GM12891 (cell line): Measurements from ENCODE around the gene UNK.
A peak's percentile ranks its signal among the peaks of the same experiment; 100 is the strongest.

ENCODE experiments used
- DNase-seq: peaks from one replicate; pipeline ENCODE4 v3.0.0; 2011; ENCODE audit warnings: low spot score; ENCODE audit not compliant: insufficient read length
- FAIRE-seq: peaks from 2 replicates; lab custom pipeline; 2011; peaks lifted over from hg19 to GRCh38; lab: Jason Lieb, UNC
- PAX5 ChIP-seq: IDR thresholded peaks from 2 replicates; pipeline ENCODE4 v1.6.1; 2011; ENCODE audit warnings: low read length, moderate library complexity, mild to moderate bottlenecking; ENCODE audit not compliant: insufficient read depth, severe bottlenecking
- POLR2A ChIP-seq: IDR thresholded peaks from 2 replicates; pipeline ENCODE4 v1.6.1; 2011; ENCODE audit warnings: low read depth, low read length, control low read depth
- POLR2AphosphoS5 ChIP-seq: IDR thresholded peaks from 2 replicates; pipeline ENCODE4 v1.6.1; 2011; ENCODE audit warnings: low read depth, low read length, control low read depth
- POU2F2 ChIP-seq: IDR thresholded peaks from 2 replicates; pipeline ENCODE4 v1.6.1; 2011; ENCODE audit warnings: low read depth, mild to moderate bottlenecking, control low read depth, low read length, moderate library complexity
- SPI1 ChIP-seq: IDR thresholded peaks from 2 replicates; pipeline ENCODE4 v1.6.1; 2011; ENCODE audit warnings: low read depth, low read length, control low read depth
- TAF1 ChIP-seq: IDR thresholded peaks from 2 replicates; pipeline ENCODE4 v1.6.1; 2011; ENCODE audit warnings: low read depth, low read length, control low read depth

Gene UNK

DNA sequence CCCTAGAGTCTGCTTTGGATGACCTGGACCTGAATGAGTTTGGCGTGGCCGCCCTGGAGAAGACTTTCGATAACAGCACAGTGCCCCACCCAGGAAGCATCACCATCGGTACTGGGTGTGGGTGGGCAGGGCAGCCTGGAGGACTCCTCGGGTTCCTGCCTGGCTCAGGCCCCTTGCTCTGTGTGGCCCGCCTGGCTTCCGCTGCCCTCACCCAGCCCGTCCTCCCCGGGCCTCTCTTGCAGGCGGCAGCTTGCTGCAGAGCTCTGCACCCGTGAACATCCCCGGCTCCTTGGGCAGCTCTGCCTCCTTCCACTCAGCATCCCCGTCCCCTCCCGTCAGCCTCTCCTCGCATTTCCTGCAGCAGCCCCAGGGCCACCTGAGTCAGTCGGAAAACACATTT lies 35.1 kb downstream of the UNK start:
- no peak for TF ChIP-seq POLR2A
- TF ChIP-seq POU2F2 = no peak
- no peak for TF ChIP-seq SPI1
- TF ChIP-seq PAX5 = no peak
- no peak for TF ChIP-seq TAF1
- TF ChIP-seq POLR2AphosphoS5 = no peak
- no peak for FAIRE-seq
- DNase-seq = no peak

DNA sequence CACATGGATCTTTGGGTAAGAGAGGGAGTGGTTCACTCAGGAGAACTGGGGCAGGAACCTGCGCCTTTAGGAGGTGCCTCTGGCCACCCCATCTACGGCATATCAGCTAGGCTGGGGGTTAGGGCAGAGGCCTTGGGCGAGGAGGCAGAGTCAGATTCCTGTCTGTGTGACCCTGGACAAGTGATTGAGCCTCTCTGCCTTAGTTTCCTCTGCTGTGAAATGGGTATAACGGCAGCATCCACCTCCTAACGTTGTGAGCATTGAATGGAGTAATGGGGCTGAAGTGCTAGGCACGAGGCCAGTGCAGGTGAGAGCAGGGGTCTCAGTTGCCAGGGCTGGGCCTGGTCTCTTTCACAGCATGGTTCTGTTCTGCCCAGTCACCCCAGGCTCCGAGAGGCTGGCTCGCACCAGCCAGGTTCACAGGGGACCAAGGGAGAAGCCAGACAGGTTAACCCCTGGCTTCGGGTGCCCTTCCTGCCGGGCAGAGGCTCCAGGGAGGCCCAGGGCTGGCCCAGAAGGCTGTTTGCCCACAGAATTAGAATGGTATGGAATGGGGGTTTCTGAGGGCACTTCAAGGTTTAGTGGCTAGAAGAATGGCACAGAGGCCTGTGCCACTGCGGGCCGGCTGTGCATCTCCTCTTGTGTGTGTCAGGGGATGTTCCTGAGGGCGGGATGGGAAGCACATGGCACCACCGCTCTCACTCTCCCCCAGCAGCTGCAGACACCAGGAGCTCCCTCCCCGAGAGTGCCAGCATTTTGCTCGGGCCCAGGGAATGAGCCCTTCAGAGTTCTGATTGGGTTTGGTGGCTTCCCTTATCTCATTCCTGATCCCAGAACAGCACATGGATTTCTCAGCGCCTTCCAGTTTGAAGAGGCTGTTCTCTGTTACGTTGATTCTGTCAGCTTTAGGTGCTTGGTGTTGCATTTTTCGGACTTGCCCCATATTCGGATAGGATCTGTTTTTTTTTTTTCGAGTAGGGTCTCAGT lies 35.8 kb downstream of the UNK start:
- TF ChIP-seq POU2F2 = no peak
- no peak for TF ChIP-seq SPI1
- no peak for TF ChIP-seq PAX5
- no peak for TF ChIP-seq TAF1
- no peak for TF ChIP-seq POLR2A
- no peak for TF ChIP-seq POLR2AphosphoS5
- FAIRE-seq = no peak

DNA sequence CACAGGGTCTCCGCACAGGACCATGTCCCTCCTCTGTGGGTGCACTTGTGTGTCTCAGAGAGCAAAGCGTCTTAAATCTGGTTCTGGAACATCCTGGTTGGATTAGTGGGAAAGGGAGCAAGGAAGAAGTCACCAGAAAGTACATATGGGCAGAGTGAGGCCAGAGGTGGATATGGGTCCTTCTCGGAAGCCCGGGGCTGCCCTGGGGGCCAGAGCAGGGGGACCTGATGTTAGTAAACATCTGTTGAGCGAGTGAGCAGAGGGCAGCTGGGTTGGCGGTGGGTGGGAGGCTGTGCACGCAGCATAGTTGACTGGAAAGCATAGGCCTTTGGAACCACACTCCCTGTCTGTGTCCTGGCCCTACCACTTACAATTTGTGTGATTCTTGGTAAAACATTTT lies 36.9 kb downstream of the UNK start:
- TF ChIP-seq TAF1 (no peak), POLR2AphosphoS5 (no peak), POLR2A (no peak), PAX5 (no peak), SPI1 (no peak), POU2F2 (no peak)
- FAIRE-seq (no peak), DNase-seq (no peak)

More for the DNA sequence above, 35.8 kb downstream of the UNK start:
- no peak for DNase-seq

DNA sequence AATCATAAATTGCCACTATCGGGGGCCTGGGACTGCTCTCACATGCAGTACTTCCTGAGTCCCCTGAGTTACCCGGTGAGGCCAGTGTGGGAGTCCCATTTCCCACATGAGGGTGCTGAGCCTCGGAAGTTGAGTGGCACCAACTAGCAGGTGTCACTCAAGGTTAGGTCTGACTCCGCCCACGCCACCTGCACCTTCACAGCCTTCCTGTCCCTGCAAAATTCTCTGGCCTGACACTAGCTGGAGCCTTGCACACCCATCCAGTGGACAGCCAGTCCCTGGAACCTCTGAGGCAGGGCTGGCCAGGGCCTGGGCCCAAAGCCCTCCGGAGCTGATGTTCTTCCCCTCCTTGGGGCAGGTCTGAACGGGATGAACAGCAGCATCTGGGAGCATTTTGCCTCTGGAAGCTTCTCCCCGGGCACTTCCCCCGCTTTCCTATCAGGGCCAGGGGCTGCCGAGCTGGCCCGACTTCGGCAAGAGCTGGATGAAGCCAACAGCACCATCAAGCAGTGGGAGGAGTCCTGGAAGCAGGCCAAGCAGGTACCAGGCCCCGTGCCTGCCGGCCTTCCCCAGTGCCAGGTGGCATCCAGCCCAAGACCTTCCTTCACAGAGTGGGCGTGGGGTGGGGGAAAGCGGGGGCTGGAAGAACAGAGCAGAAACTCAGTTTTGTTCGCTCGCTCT lies 37.7 kb downstream of the UNK start:
- no peak for DNase-seq
- FAIRE-seq = no peak
- no peak for TF ChIP-seq PAX5
- no peak for TF ChIP-seq TAF1
- TF ChIP-seq POLR2A = peak; percentile 6; the same call in 1 of the 2 replicates

DNA sequence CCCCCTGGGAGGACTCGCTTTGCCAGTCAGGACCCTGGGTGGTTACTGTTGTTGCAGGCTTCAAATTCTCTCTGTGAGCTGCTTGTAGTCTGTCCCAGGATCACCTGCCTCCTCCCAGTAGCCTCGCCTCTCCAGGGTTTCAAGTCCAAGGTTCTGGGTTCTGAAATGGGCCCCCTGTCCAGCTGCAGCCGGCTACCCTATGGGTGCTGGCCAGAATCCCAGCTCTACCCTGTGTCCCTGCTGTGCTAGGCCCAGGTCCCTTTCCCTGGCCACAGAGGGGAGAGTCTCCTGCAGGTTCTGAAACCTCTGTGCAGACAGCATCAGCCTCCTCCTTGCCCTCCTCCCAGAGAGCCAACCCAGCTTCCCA lies 38.2 kb downstream of the UNK start:
- DNase-seq (no peak), FAIRE-seq (no peak)
- TF ChIP-seq POLR2AphosphoS5 = no peak
- TF ChIP-seq POLR2A = peak; percentile 10; the same call in 1 of the 2 replicates
- TF ChIP-seq POU2F2 = no peak
- TF ChIP-seq PAX5 = no peak

DNA sequence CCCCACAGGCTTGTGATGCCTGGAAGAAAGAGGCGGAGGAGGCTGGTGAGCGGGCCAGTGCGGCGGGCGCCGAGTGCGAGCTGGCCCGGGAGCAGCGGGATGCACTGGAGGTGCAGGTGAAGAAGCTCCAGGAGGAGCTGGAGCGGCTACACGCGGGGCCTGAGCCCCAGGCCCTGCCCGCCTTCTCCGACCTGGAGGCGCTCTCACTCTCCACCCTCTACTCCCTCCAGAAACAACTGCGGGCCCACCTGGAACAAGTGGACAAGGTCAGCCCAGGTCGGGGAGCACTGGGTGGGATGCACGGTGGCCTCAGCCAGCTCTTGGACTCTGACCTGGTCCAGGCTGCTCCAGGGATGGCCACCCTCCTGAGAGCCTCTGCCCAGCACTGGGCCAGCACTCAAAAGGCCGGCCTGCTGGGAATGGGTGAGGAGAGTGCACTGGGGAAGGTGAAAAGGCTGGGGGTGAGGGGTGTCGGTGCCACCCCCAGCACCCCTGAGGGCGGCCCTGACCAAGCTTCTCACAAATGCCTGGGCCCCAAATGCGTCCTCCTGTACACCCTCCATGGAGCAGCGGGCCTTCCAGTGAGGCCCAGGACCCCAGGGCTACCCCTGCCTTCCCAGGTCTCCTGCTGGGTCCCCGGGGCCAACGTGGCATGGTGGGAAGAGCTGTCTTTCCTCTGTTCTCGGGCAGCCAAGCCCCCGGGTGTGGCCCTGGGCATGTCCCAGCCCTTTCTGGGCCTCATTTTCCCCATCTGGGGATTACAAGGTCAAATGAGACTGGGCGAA lies 38.8 kb downstream of the UNK start:
- TF ChIP-seq POU2F2 = no peak
- TF ChIP-seq POLR2A = no peak
- no peak for TF ChIP-seq POLR2AphosphoS5
- TF ChIP-seq SPI1 = no peak
- no peak for TF ChIP-seq PAX5
- no peak for TF ChIP-seq TAF1
- FAIRE-seq (no peak), DNase-seq (no peak)

DNA sequence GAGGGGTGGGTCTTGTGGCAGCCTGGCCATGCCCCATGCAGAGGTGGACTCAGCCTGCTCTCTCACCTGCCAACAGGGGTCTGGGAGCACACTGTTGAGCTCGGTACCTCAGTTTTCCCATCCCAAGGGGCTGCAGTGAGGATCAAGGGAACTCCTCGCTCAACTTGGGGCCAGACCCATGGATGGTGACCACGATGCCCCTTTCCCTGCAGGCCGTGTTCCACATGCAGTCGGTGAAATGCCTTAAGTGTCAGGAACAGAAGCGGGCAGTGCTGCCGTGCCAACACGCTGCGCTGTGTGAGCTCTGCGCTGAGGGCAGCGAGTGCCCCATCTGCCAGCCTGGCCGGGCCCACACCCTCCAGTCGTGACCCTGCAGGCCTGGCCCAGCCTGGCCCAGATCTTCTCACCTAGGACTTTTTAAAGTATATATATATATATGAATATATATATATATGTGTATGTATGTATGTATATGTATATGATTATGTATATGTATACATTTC lies 39.5 kb downstream of the UNK start:
- no peak for TF ChIP-seq SPI1
- no peak for TF ChIP-seq POLR2A
- no peak for TF ChIP-seq POLR2AphosphoS5
- TF ChIP-seq POU2F2 = no peak
- TF ChIP-seq PAX5 = no peak
- no peak for TF ChIP-seq TAF1
- FAIRE-seq (no peak), DNase-seq (no peak)

DNA sequence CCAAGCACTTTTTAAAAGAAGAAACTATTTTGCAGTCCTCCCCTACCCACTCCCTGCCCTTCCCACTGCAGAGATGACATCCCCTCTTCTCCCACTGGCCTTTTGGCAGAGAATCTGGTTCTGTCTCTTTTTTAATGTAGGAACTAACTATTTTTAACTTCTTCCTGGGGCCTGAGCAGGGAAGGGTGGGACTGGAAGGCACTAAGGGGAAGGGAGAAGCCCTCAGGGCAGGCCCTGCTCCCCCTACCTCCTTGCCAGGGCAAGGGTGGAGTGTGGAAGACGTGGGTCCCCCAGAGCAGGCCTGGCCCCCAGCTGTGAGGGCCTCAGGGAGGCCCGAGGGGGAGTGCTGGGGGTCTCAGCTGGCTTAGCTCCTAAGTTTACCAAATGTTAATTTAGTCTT lies 40.1 kb downstream of the UNK start:
- TF ChIP-seq TAF1 = no peak
- no peak for FAIRE-seq
- DNase-seq = no peak

DNA sequence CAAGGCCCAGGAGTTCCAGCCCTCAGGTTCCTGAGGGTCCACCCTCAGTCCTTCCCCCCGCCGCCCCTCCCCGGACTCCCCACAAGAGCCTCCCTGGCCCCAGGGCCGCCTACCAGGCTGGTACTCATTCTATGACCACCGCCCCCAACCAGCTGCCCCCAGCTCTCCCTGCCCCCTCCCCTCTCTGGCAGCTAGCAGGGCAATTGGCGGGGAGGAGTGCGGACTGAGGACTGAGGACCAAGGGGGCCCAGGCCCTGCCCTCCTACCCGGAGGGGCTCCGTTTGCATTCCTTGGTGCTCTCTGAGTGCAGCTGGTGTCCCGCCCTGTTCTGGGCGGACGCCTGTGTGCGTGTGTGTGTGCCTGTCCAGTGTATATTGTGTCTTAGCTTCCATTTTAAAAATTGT lies 40.5 kb downstream of the UNK start:
- FAIRE-seq (no peak), DNase-seq (no peak)
- TF ChIP-seq POLR2AphosphoS5 = no peak
- TF ChIP-seq TAF1 = no peak
- TF ChIP-seq PAX5 = no peak
- no peak for TF ChIP-seq POU2F2
- no peak for TF ChIP-seq POLR2A
- no peak for TF ChIP-seq SPI1
